H9 (cell line): ENCODE measurements around the gene TFF1. TPM values are rescaled to one million over a fixed set of nuclear protein-coding genes. Genes with fewer than 3 reads are reported as not detected.

Experiments
- DNase-seq: peaks from one replicate; pipeline ENCODE4 v3.0.0-alpha.2; 2017
- H2AFZ ChIP-seq: one replicate; pipeline ENCODE4 v1.6.1; 2013; ENCODE audit warnings: mild to moderate bottlenecking, low read length, control low read depth, moderate library complexity
- H2AK5ac ChIP-seq: 2 replicates; pipeline ENCODE4 v1.6.1; 2013; ENCODE audit warnings: low read length, control low read depth, mixed read lengths; ENCODE audit not compliant: insufficient read length
- H2BK120ac ChIP-seq: one replicate; pipeline ENCODE4 v1.6.1; 2013; ENCODE audit warnings: low read depth, mild to moderate bottlenecking, low read length, control low read depth, inconsistent platforms; ENCODE audit not compliant: poor library complexity, severe bottlenecking
- H2BK12ac ChIP-seq: 2 replicates; pipeline ENCODE4 v1.6.1; 2013; ENCODE audit warnings: low read length, control low read depth, mixed read lengths, low read depth; ENCODE audit not compliant: insufficient read length
- H2BK15ac ChIP-seq: 2 replicates; pipeline ENCODE4 v1.6.1; 2013; ENCODE audit warnings: low read depth, low read length, control low read depth
- H2BK20ac ChIP-seq: one replicate; pipeline ENCODE4 v1.6.1; 2013; ENCODE audit warnings: low read depth, mild to moderate bottlenecking, low read length, control low read depth, inconsistent platforms; ENCODE audit not compliant: poor library complexity, severe bottlenecking
- H2BK5ac ChIP-seq: 2 replicates; pipeline ENCODE4 v1.6.1; 2013; ENCODE audit warnings: low read length, control low read depth, mixed read lengths; ENCODE audit not compliant: insufficient read length
- H3K14ac ChIP-seq: 2 replicates; pipeline ENCODE4 v1.6.1; 2013; ENCODE audit warnings: low read length, control low read depth; ENCODE audit not compliant: insufficient read depth
- H3K18ac ChIP-seq: 2 replicates; pipeline ENCODE4 v1.6.1; 2013; ENCODE audit warnings: low read depth, mild to moderate bottlenecking, mixed read lengths, low read length, control low read depth; ENCODE audit not compliant: insufficient read length
- H3K23ac ChIP-seq: 2 replicates; pipeline ENCODE4 v1.6.1; 2013; ENCODE audit warnings: low read length, control low read depth, mixed read lengths, low read depth; ENCODE audit not compliant: insufficient read length
- H3K23me2 ChIP-seq: 2 replicates; pipeline ENCODE4 v1.6.1; 2013; ENCODE audit warnings: low read depth, mild to moderate bottlenecking, mixed read lengths, low read length, control low read depth; ENCODE audit not compliant: insufficient read length, poor library complexity, severe bottlenecking
- H3K27ac ChIP-seq: 2 replicates; pipeline ENCODE4 v1.5.1; 2013; ENCODE audit warnings: low read length, control low read depth, mixed read lengths, low read depth; ENCODE audit not compliant: insufficient read length
- H3K27me3 ChIP-seq: 2 replicates; pipeline ENCODE4 v1.6.1; 2013; ENCODE audit warnings: low read length, control low read depth, inconsistent platforms; ENCODE audit not compliant: insufficient read depth
- H3K4ac ChIP-seq: 2 replicates; pipeline ENCODE4 v1.6.1; 2013; ENCODE audit warnings: low read depth, mild to moderate bottlenecking, control low read depth, inconsistent platforms, low read length, moderate library complexity
- H3K4me1 ChIP-seq: 2 replicates; pipeline ENCODE4 v1.6.1; 2013; ENCODE audit warnings: low read length, control low read depth, inconsistent platforms; ENCODE audit not compliant: insufficient read depth
- H3K4me2 ChIP-seq: 2 replicates; pipeline ENCODE4 v1.6.1; 2013; ENCODE audit warnings: low read length, control low read depth, mixed read lengths; ENCODE audit not compliant: insufficient read length, insufficient read depth
- H3K56ac ChIP-seq: 2 replicates; pipeline ENCODE4 v1.6.1; 2013; ENCODE audit warnings: low read depth, mild to moderate bottlenecking, mixed read lengths, low read length, control low read depth; ENCODE audit not compliant: insufficient read length
- H3K79me1 ChIP-seq: 2 replicates; pipeline ENCODE4 v1.6.1; 2013; ENCODE audit warnings: low read depth, mild to moderate bottlenecking, moderate library complexity, low read length, control low read depth, inconsistent platforms; ENCODE audit not compliant: insufficient read depth, poor library complexity, severe bottlenecking
- H3K79me2 ChIP-seq: 2 replicates; pipeline ENCODE4 v1.6.1; 2013; ENCODE audit warnings: low read length, control low read depth, inconsistent platforms; ENCODE audit not compliant: insufficient read depth
- H3K9ac ChIP-seq: 2 replicates; pipeline ENCODE4 v1.6.1; 2013; ENCODE audit warnings: low read length, control low read depth, mixed read lengths; ENCODE audit not compliant: insufficient read length; ENCODE audit errors: extremely low read depth
- H3K9me3 ChIP-seq: one replicate; pipeline ENCODE4 v1.6.1; 2013; ENCODE audit warnings: low read depth, low read length, inconsistent platforms; ENCODE audit not compliant: control insufficient read depth
- H3T11ph ChIP-seq: one replicate; pipeline ENCODE4 v1.6.1; 2013; ENCODE audit warnings: mild to moderate bottlenecking, low read length, control low read depth, inconsistent platforms
- H4K20me1 ChIP-seq: one replicate; pipeline ENCODE4 v1.6.1; 2013; ENCODE audit not compliant: control insufficient read depth, insufficient read length, insufficient read depth
- H4K5ac ChIP-seq: 2 replicates; pipeline ENCODE4 v1.6.1; 2013; ENCODE audit warnings: low read depth, mild to moderate bottlenecking, mixed read lengths, low read length, control low read depth; ENCODE audit not compliant: insufficient read length
- H4K8ac ChIP-seq: replicated peaks from 2 replicates; pipeline ENCODE4 v1.6.1; 2013; ENCODE audit warnings: low read length, control low read depth, mixed read lengths, low read depth; ENCODE audit not compliant: insufficient read length
- H4K91ac ChIP-seq: 2 replicates; pipeline ENCODE4 v1.6.1; 2013; ENCODE audit warnings: low read depth, mild to moderate bottlenecking, moderate library complexity, mixed read lengths, low read length, control low read depth; ENCODE audit not compliant: insufficient read length
- H3K27ac Mint-ChIP-seq, 3 experiments: 2 replicates in 2 of 3; 3 replicates in 1 of 3; pipeline ENCODE4 v1.8.0; 2020 to 2021; ENCODE audit warnings: mixed read lengths in 3 of 3, mild to moderate bottlenecking in 1 of 3, moderate library complexity in 1 of 3
- H3K27me3 Mint-ChIP-seq: 2 replicates; pipeline ENCODE4 v1.8.0; 2021; ENCODE audit warnings: low read depth, mild to moderate bottlenecking, moderate library complexity, mixed read lengths
- H3K36me3 Mint-ChIP-seq, 3 experiments: 2 replicates in 2 of 3; 3 replicates in 1 of 3; pipeline ENCODE4 v1.8.0; 2020 to 2021; ENCODE audit warnings: low read depth in 3 of 3, mixed read lengths in 3 of 3; ENCODE audit not compliant: insufficient read depth in 1 of 3
- H3K4me1 Mint-ChIP-seq, 2 experiments: 2 replicates each; pipeline ENCODE4 v1.8.0; 2020; ENCODE audit warnings: mixed read lengths in 2 of 2
- H3K4me3 Mint-ChIP-seq, 2 experiments: 2 replicates in 1 of 2; 3 replicates in 1 of 2; pipeline ENCODE4 v1.8.0; 2020 to 2021; ENCODE audit warnings: mild to moderate bottlenecking in 2 of 2, mixed read lengths in 2 of 2, moderate library complexity in 1 of 2
- H3K9me3 Mint-ChIP-seq, 2 experiments: 2 replicates in 1 of 2; 3 replicates in 1 of 2; pipeline ENCODE4 v1.8.0; 2020; ENCODE audit warnings: mild to moderate bottlenecking in 2 of 2, mixed read lengths in 2 of 2, moderate library complexity in 1 of 2
- CTCF ChIP-seq: fragments of 200-600 bp; sonication (generic); conservative IDR thresholded peaks from 3 replicates; pipeline ENCODE4 v1.8.0; 2021; ENCODE audit warnings: antibody characterized with exemption, mild to moderate bottlenecking
- WGBS: extraction: QIAGEN DNeasy Blood & Tissue Kit; methylation state at CpG from one replicate; pipeline ENCODE4 v1.1.7; 2013; ENCODE audit warnings: missing lambda C conversion rate, low lambda C conversion rate, mixed read lengths; ENCODE audit not compliant: insufficient read length; ENCODE audit errors: extremely low coverage; 5-methylcytosine and 5-hydroxymethylcytosine counted together
- total RNA-seq: library from RNA; stranded (reverse); gene quantifications from 2 replicates; pipeline ENCODE4 v1.2.1, GENCODE V29; 2021

TFF1 gene
- total RNA-seq, 1 experiment from 2014 or later = not detected

- Histone ChIP-seq H3K14ac (no peak overlapping the region), H2AK5ac (no peak overlapping the region), H2BK12ac (no peak overlapping the region), H3K9me3 (no peaks in the 10 kb centered on the region), H4K5ac (no peak overlapping the region), H3K4ac (no peak overlapping the region), H4K20me1 (no peaks in the 10 kb centered on the region), H3K9ac (no peak overlapping the region), H2BK20ac (no peak overlapping the region), H3K79me2 (no peaks in the 10 kb centered on the region), H3K23ac (no peak overlapping the region), H3K23me2 (no peaks in the 10 kb centered on the region), H3K79me1 (no peaks in the 10 kb centered on the region), H4K91ac (no peak overlapping the region), H2BK15ac (no peak overlapping the region), H2BK120ac (no peak overlapping the region), H2BK5ac (no peak overlapping the region), H3K4me2 (no peak overlapping the region), H3T11ph (no peak overlapping the region), H3K4me1 (no peaks in the 10 kb centered on the region), H3K18ac (no peak overlapping the region), H3K27me3 (no peaks in the 10 kb centered on the region), H2AFZ (no peak overlapping the region), H3K27ac (no peak overlapping the region), H4K8ac (no peak overlapping the region), H3K56ac (no peak overlapping the region)
- TF ChIP-seq CTCF = no peak
- H3K36me3 Mint-ChIP-seq = no peaks in the 10 kb centered on the region
- H3K9me3 Mint-ChIP-seq = no peaks in the 10 kb centered on the region
- peaks cover 2 to 12% of the 10 kb centered on the region in 2 experiments for H3K4me1 Mint-ChIP-seq
- no peak overlapping the region for H3K27ac Mint-ChIP-seq
- no CpG with 5 or more reads among the region's 7 CpGs for WGBS
- H3K27me3 Mint-ChIP-seq = peaks cover 3% of the 10 kb centered on the region
- DNase-seq = no peak
- H3K4me3 Mint-ChIP-seq = no peak overlapping the region
These were observed 40.5 kb upstream of the TFF1 start for GRCh38 chr21:42406866-42407265.
